ENCODE data around the gene RYR3.

The RYR3 gene

DNA sequence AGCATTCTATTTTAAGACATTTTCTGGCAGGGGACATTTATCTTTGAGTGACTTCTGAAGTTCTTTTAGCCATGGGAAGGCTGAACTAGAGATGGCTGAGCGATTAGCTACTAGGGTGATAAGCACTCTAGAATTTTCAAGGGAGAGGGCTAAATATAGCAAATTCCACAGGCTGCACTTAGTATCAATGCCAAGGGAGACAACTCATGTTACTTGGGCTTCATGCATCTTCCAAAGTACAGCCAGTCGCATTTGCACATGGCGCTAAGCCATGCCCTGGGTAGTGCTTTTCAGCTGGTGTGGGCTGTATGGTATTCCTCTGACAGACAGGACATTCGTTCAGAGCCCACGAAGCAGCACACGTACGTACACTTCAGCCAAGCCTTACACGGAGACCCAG, 69.6 kb downstream of the RYR3 start:
- no peak for DNase-seq (ENCODE audit: low read depth in 4 of 4, low spot score in 1 of 4)

DNA sequence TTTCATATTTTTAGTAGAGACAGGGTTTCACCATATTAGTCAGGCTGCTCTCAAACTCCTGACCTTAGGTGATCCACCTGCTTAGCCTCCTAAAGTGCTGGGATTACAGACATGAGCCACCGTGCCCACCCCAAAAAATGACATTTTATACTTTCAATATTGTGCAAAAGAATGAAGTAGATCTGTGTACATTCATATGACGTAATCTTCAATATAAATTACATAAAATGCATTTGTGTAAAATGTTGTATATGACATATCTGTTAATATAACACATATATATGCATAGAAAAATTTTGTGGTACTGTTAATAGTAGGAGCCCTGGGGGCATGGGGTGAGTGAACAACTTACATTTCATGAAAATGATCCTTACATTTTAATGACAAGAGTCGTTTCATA, 71.7 kb downstream of the RYR3 start:
- no peak for DNase-seq (ENCODE audit: low read depth in 4 of 4, low spot score in 1 of 4)

GRCh38 chr15:33384307-33384706, 73.5 kb downstream of the RYR3 start:
- DNase-seq (ENCODE audit: low read depth in 4 of 4, low spot score in 1 of 4) = no peak

- DNase-seq (ENCODE audit: low read depth in 4 of 4, low spot score in 1 of 4) = no peak
These were observed 81.7 kb downstream of the RYR3 start for GRCh38 chr15:33392453-33392852.

- no peak for DNase-seq (ENCODE audit: low read depth in 4 of 4, low spot score in 1 of 4)
These were observed 82.8 kb downstream of the RYR3 start for GRCh38 chr15:33393546-33393945.

- no peak for DNase-seq (ENCODE audit: low read depth in 4 of 4, low spot score in 1 of 4)
These were observed 84.6 kb downstream of the RYR3 start for GRCh38 chr15:33395321-33395720.

DNA sequence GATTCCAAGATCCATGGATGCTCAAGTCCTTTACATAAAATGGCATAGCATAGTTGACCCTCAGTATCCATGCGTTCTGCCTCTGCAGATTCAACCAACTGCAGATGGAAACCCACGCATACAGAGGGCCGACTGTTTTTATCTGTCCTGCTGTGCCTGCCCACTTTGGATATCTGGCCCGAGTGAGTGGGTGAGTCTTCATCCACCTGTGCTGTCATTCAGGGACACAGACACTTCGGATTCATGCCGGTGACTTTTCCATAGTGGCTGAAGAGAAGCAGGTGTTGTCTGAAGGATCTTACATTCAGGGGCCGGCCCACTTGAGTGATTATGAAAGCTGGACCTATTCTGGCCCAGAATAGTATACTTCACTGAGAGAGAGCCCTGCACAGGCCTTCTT, 85.1 kb downstream of the RYR3 start:
- DNase-seq (ENCODE audit: low read depth in 4 of 4, low spot score in 1 of 4) = no peak

GRCh38 chr15:33396475-33396874, 85.7 kb downstream of the RYR3 start:
- DNase-seq (ENCODE audit: low read depth in 4 of 4, low spot score in 1 of 4) = no peak

GRCh38 chr15:33398555-33398954, 87.8 kb downstream of the RYR3 start:
- no peak for DNase-seq (ENCODE audit: low read depth in 4 of 4, low spot score in 1 of 4)

GRCh38 chr15:33400941-33401340, 90.2 kb downstream of the RYR3 start:
- DNase-seq (ENCODE audit: low read depth in 4 of 4, low spot score in 1 of 4) = no peak

DNA sequence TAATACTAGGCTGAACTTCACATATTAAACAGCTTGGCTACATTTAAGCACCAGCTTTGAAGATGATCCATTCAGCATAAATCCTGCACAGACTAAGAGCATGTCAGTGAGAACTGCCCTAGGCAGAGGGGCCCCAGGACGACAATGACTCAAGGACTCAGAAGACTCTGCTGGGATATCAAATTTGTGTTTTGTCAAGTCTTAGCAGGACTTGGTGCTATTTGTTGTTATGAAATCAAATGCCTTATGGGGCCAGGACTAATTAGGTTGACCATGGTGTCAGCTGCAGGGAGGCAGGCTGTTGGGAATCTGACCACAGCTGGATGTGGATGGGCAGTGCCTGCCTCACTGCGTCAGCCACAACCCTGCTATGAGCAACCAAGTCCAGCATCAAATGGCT, 91.8 kb downstream of the RYR3 start:
- DNase-seq (ENCODE audit: low read depth in 4 of 4, low spot score in 1 of 4) = no peak

- DNase-seq (ENCODE audit: low read depth in 4 of 4, low spot score in 1 of 4) = no peak
These were observed 94.3 kb downstream of the RYR3 start for GRCh38 chr15:33405096-33405495.

- no peak for DNase-seq (ENCODE audit: low read depth in 4 of 4, low spot score in 1 of 4)
These were observed 101.1 kb downstream of the RYR3 start for GRCh38 chr15:33411596-33412540.

GRCh38 chr15:33419701-33420100, 108.9 kb downstream of the RYR3 start:
- no peak for DNase-seq (ENCODE audit: low read depth in 4 of 4, low spot score in 1 of 4)

DNA sequence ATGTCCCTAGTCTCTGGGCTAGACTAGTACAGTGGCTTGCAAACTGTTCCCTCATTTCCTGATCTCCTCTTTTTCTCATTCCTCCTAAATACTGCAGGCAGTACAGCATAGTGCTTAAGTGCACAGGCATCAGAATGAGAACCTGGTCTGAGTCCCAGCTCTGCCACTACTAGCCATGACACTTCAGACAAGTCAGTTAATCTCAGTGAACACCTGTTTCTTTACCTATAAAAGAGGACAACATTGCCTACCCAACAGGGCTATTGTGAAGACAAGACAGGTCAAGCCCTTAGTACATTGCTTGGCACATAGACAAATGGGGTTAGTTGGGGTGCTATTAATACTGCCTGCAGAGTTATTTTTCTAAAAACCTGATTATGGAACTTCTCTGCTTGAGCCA, 113.3 kb downstream of the RYR3 start:
- no peak for DNase-seq (ENCODE audit: low read depth in 4 of 4, low spot score in 1 of 4)

GRCh38 chr15:33425142-33425541, 114.4 kb downstream of the RYR3 start:
- no peak for DNase-seq (ENCODE audit: low read depth in 4 of 4, low spot score in 1 of 4)

DNA sequence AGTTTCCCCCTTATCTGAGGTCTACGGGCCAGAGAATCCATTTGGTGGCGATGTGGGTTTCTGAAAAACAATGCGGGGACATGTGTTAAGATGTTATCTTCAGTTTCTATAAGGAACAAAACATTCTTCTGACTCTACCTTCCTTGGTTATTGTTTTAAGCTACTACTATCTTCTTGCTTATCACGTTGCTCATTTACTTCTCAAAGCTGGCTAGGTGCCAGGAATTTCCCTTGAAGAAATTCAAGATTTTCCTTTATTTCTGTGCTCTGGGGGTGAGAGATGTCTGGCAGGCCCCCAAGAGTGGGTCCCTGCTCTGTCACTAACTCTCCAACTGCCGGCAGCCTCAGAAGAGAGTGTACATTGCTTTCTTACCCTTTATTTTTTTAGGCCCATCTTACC, 119.8 kb downstream of the RYR3 start:
- no peak for DNase-seq (ENCODE audit: low read depth in 4 of 4, low spot score in 1 of 4)

GRCh38 chr15:33433821-33434220, 123.1 kb downstream of the RYR3 start:
- DNase-seq (ENCODE audit: low read depth in 4 of 4, low spot score in 1 of 4) = no peak

- DNase-seq (ENCODE audit: low read depth in 4 of 4, low spot score in 1 of 4) = no peak
These were observed 127.6 kb downstream of the RYR3 start for GRCh38 chr15:33438396-33438795.

GRCh38 chr15:33440900-33441299, 130.1 kb downstream of the RYR3 start:
- no peak for DNase-seq (ENCODE audit: low read depth in 4 of 4, low spot score in 1 of 4)

GRCh38 chr15:33442449-33442848, 131.7 kb downstream of the RYR3 start:
- no peak for DNase-seq (ENCODE audit: low read depth in 4 of 4, low spot score in 1 of 4)

- DNase-seq (ENCODE audit: low read depth in 4 of 4, low spot score in 1 of 4) = no peak
These were observed 132.9 kb downstream of the RYR3 start for GRCh38 chr15:33443708-33444107.

- DNase-seq (ENCODE audit: low read depth in 4 of 4, low spot score in 1 of 4) = no peak
These were observed 135.2 kb downstream of the RYR3 start for GRCh38 chr15:33445984-33446383.

All from stimulated activated CD4-positive, alpha-beta T cell treated with anti-CD3 and anti-CD28 coated beads, Interleukin-1b, Interleukin-23, amount 100 ng/mL, for 24 hours (primary cell).